ENCODE data around the gene MKKS. TPM values are rescaled to one million over a fixed set of nuclear protein-coding genes. Genes with fewer than 3 reads are reported as not detected.

Gene MKKS
- total and polyA plus RNA-seq, 2 of the 13 experiments (the other 11 are each of a cell fraction or from before 2014, with no cell fraction given), result 26.7 to 34.5 TPM

DNA sequence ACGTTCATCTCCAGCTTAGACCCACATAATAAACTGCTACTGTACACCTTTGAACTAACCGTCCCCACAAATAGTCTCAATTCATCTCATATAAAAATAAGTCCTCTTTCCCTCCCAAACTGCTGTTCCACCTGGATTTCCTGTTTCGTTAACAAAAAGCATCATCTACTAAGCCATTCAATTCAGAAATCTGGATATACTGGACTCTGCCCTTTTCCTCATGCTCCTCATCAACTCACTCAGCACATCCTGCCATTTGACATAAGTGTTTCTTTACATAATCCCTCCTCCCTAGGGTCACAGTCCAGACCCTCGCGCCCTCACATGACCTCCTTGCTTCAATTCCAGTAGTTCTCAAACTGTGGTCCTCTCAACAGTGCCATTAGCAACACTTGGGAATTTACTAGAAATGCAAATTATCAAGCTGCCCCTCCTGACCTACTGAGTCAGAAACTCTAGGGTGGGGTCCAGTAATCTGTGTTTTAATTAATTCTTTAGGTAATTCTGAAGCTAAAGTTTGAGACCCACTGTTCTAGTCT lies 4.5 kb downstream of the MKKS start (continued):
- TF ChIP-seq, protein P1, sequence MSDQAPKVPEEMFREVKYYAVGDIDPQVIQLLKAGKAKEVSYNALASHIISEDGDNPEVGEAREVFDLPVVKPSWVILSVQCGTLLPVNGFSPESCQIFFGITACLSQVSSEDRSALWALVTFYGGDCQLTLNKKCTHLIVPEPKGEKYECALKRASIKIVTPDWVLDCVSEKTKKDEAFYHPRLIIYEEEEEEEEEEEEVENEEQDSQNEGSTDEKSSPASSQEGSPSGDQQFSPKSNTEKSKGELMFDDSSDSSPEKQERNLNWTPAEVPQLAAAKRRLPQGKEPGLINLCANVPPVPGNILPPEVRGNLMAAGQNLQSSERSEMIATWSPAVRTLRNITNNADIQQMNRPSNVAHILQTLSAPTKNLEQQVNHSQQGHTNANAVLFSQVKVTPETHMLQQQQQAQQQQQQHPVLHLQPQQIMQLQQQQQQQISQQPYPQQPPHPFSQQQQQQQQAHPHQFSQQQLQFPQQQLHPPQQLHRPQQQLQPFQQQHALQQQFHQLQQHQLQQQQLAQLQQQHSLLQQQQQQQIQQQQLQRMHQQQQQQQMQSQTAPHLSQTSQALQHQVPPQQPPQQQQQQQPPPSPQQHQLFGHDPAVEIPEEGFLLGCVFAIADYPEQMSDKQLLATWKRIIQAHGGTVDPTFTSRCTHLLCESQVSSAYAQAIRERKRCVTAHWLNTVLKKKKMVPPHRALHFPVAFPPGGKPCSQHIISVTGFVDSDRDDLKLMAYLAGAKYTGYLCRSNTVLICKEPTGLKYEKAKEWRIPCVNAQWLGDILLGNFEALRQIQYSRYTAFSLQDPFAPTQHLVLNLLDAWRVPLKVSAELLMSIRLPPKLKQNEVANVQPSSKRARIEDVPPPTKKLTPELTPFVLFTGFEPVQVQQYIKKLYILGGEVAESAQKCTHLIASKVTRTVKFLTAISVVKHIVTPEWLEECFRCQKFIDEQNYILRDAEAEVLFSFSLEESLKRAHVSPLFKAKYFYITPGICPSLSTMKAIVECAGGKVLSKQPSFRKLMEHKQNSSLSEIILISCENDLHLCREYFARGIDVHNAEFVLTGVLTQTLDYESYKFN (CRISPR knock-in tag; conservative IDR thresholded peaks at IDR 0.05), result peak; percentile 86
- peak; percentile 54; the same call in 1 of the 2 replicates for TF ChIP-seq HMGXB3 (CRISPR knock-in tag; IDR thresholded peaks at IDR 0.05; ENCODE audit: borderline replicate concordance)
- 0 out of 2 replicates have a peak, but pooled peaks have one; percentile 77 for TF ChIP-seq HDAC2 (CRISPR knock-in tag; IDR thresholded peaks at IDR 0.05)
- no peak for TF ChIP-seq ZNF20 (CRISPR knock-in tag; IDR thresholded peaks at IDR 0.05)
- TF ChIP-seq MEF2D (CRISPR knock-in tag; IDR thresholded peaks at IDR 0.05), result no peak
- no peak for TF ChIP-seq ZSCAN12 (CRISPR knock-in tag; IDR thresholded peaks at IDR 0.05)
- TF ChIP-seq ZNF362 (CRISPR knock-in tag; IDR thresholded peaks at IDR 0.05; ENCODE audit: borderline replicate concordance), result no peak
- TF ChIP-seq, protein P2, sequence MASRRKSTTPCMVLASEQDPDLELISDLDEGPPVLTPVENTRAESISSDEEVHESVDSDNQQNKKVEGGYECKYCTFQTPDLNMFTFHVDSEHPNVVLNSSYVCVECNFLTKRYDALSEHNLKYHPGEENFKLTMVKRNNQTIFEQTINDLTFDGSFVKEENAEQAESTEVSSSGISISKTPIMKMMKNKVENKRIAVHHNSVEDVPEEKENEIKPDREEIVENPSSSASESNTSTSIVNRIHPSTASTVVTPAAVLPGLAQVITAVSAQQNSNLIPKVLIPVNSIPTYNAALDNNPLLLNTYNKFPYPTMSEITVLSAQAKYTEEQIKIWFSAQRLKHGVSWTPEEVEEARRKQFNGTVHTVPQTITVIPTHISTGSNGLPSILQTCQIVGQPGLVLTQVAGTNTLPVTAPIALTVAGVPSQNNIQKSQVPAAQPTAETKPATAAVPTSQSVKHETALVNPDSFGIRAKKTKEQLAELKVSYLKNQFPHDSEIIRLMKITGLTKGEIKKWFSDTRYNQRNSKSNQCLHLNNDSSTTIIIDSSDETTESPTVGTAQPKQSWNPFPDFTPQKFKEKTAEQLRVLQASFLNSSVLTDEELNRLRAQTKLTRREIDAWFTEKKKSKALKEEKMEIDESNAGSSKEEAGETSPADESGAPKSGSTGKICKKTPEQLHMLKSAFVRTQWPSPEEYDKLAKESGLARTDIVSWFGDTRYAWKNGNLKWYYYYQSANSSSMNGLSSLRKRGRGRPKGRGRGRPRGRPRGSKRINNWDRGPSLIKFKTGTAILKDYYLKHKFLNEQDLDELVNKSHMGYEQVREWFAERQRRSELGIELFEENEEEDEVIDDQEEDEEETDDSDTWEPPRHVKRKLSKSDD (CRISPR knock-in tag; IDR thresholded peaks at IDR 0.05; ENCODE audit: low read depth), result no peak
- no peak for TF ChIP-seq ZNF883 (CRISPR knock-in tag; IDR thresholded peaks at IDR 0.05; ENCODE audit: not compliant biosample characterization)
- peak; percentile 64; the same call in 1 of the 2 replicates for TF ChIP-seq ZNF335 (CRISPR knock-in tag; IDR thresholded peaks at IDR 0.05)
- TF ChIP-seq GATAD2A (CRISPR knock-in tag; IDR thresholded peaks at IDR 0.05), result peak; percentile 91
- TF ChIP-seq SIX1 (CRISPR knock-in tag; IDR thresholded peaks at IDR 0.05; ENCODE audit: borderline replicate concordance), result 0 out of 2 replicates have a peak, but pooled peaks have one; percentile 41
- TF ChIP-seq HMG20B (CRISPR knock-in tag; conservative IDR thresholded peaks at IDR 0.05), result peak; percentile 76

Measured in HepG2 (cell line).